Liver (tissue), 3 donors: ENCODE results near the gene XKR7.

Experiments used
- FOXA1 ChIP-seq: IDR thresholded peaks from 2 replicates; pipeline ENCODE4 v1.6.1; 2016; ENCODE audit warnings: antibody characterized with exemption
- GABPA ChIP-seq, 2 donors: IDR thresholded peaks in 1 of 2; conservative IDR thresholded peaks in 1 of 2; 2 replicates each; pipeline ENCODE4 v1.6.1; 2016; ENCODE audit warnings: antibody characterized with exemption in 2 of 2, mild to moderate bottlenecking in 1 of 2, moderate library complexity in 1 of 2
- JUND ChIP-seq, 2 donors: IDR thresholded peaks; 2 replicates each; pipeline ENCODE4 v1.6.1; 2016; ENCODE audit warnings: antibody characterized with exemption in 2 of 2
- NR2F2 ChIP-seq: IDR thresholded peaks from 2 replicates; pipeline ENCODE4 v1.6.1; 2016; ENCODE audit warnings: antibody characterized with exemption
- RAD21 ChIP-seq, 2 donors: IDR thresholded peaks; 2 replicates each; pipeline ENCODE4 v1.6.1; 2016; ENCODE audit warnings: antibody characterized with exemption in 2 of 2, mild to moderate bottlenecking in 2 of 2
- RXRA ChIP-seq, 2 donors: IDR thresholded peaks; 2 replicates each; pipeline ENCODE4 v1.6.1; 2017 to 2018; ENCODE audit warnings: antibody characterized with exemption in 2 of 2, mild to moderate bottlenecking in 1 of 2
- SP1 ChIP-seq: IDR thresholded peaks from 2 replicates; pipeline ENCODE4 v1.6.1; 2018; ENCODE audit warnings: antibody characterized with exemption, mild to moderate bottlenecking
- TAF1 ChIP-seq: conservative IDR thresholded peaks from 2 replicates; pipeline ENCODE4 v1.6.1; 2016; ENCODE audit warnings: antibody characterized with exemption, mild to moderate bottlenecking
- YY1 ChIP-seq: IDR thresholded peaks from 2 replicates; pipeline ENCODE4 v1.6.1; 2016; ENCODE audit warnings: antibody characterized with exemption, mild to moderate bottlenecking
- TF ChIP-seq, protein P1 (sequence below): fragments of 150-350 bp; IDR thresholded peaks from 2 replicates; pipeline ENCODE4 v1.5.1; 2017; ENCODE audit warnings: improper control_type of control experiment, low read depth, low read length; ENCODE audit not compliant: missing input control
- TF ChIP-seq, protein P2 (sequence below): IDR thresholded peaks from 2 replicates; pipeline ENCODE4 v1.6.1; 2016; ENCODE audit warnings: antibody characterized with exemption
- TF ChIP-seq, protein P3 (sequence below): IDR thresholded peaks from 2 replicates; pipeline ENCODE4 v1.6.1; 2016; ENCODE audit warnings: antibody characterized with exemption, mild to moderate bottlenecking
- TF ChIP-seq, protein P4 (sequence below): IDR thresholded peaks from 2 replicates; pipeline ENCODE4 v1.6.1; 2016; ENCODE audit warnings: antibody characterized with exemption
- TF ChIP-seq, protein P5 (sequence below): IDR thresholded peaks from 2 replicates; pipeline ENCODE4 v1.6.1; 2016; ENCODE audit warnings: antibody characterized with exemption
- donor health status: healthy.
- donor health status: healthy.

DNA sequence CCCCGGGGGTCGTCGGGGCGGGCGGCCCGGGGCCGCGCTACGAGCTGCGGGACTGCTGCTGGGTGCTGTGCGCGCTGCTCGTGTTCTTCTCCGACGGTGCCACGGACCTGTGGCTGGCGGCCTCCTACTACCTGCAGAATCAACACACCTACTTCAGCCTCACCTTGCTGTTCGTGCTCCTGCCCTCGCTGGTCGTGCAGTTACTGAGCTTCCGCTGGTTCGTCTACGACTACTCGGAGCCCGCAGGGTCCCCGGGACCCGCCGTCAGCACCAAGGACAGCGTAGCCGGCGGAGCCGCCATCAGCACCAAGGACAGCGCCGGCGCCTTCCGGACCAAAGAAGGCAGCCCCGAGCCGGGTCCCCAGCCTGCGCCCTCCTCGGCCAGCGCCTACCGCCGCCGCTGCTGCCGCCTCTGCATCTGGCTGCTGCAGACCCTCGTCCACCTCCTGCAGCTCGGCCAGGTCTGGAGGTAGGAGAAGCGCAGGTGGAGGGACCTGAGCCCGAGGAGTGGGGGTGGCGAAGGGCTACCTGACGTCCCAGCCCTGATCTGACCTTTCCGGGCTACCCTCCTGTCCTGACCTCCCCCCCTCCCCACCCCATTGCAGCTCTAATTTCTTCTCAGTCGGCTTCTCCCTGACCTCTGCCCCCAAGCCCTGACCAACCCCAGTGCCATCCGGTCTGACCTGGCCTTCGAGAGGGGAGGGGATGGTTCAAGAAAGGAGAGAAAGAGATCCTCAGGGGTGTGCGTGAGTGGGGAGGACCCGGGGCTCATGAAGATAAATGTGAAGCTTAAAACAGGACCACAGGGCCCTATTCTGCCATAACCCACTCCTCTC, 558 bp downstream of the XKR7 start:
- TF ChIP-seq, protein P1, sequence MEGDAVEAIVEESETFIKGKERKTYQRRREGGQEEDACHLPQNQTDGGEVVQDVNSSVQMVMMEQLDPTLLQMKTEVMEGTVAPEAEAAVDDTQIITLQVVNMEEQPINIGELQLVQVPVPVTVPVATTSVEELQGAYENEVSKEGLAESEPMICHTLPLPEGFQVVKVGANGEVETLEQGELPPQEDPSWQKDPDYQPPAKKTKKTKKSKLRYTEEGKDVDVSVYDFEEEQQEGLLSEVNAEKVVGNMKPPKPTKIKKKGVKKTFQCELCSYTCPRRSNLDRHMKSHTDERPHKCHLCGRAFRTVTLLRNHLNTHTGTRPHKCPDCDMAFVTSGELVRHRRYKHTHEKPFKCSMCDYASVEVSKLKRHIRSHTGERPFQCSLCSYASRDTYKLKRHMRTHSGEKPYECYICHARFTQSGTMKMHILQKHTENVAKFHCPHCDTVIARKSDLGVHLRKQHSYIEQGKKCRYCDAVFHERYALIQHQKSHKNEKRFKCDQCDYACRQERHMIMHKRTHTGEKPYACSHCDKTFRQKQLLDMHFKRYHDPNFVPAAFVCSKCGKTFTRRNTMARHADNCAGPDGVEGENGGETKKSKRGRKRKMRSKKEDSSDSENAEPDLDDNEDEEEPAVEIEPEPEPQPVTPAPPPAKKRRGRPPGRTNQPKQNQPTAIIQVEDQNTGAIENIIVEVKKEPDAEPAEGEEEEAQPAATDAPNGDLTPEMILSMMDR: no peak
- TF ChIP-seq, protein P2, sequence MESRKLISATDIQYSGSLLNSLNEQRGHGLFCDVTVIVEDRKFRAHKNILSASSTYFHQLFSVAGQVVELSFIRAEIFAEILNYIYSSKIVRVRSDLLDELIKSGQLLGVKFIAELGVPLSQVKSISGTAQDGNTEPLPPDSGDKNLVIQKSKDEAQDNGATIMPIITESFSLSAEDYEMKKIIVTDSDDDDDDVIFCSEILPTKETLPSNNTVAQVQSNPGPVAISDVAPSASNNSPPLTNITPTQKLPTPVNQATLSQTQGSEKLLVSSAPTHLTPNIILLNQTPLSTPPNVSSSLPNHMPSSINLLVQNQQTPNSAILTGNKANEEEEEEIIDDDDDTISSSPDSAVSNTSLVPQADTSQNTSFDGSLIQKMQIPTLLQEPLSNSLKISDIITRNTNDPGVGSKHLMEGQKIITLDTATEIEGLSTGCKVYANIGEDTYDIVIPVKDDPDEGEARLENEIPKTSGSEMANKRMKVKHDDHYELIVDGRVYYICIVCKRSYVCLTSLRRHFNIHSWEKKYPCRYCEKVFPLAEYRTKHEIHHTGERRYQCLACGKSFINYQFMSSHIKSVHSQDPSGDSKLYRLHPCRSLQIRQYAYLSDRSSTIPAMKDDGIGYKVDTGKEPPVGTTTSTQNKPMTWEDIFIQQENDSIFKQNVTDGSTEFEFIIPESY: no peak
- TF ChIP-seq NR2F2: no peak
- TF ChIP-seq, protein P3, sequence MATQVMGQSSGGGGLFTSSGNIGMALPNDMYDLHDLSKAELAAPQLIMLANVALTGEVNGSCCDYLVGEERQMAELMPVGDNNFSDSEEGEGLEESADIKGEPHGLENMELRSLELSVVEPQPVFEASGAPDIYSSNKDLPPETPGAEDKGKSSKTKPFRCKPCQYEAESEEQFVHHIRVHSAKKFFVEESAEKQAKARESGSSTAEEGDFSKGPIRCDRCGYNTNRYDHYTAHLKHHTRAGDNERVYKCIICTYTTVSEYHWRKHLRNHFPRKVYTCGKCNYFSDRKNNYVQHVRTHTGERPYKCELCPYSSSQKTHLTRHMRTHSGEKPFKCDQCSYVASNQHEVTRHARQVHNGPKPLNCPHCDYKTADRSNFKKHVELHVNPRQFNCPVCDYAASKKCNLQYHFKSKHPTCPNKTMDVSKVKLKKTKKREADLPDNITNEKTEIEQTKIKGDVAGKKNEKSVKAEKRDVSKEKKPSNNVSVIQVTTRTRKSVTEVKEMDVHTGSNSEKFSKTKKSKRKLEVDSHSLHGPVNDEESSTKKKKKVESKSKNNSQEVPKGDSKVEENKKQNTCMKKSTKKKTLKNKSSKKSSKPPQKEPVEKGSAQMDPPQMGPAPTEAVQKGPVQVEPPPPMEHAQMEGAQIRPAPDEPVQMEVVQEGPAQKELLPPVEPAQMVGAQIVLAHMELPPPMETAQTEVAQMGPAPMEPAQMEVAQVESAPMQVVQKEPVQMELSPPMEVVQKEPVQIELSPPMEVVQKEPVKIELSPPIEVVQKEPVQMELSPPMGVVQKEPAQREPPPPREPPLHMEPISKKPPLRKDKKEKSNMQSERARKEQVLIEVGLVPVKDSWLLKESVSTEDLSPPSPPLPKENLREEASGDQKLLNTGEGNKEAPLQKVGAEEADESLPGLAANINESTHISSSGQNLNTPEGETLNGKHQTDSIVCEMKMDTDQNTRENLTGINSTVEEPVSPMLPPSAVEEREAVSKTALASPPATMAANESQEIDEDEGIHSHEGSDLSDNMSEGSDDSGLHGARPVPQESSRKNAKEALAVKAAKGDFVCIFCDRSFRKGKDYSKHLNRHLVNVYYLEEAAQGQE: peak; percentile 100
- no peak for TF ChIP-seq SP1
- TF ChIP-seq, protein P4, sequence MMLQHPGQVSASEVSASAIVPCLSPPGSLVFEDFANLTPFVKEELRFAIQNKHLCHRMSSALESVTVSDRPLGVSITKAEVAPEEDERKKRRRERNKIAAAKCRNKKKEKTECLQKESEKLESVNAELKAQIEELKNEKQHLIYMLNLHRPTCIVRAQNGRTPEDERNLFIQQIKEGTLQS: no peak
- TF ChIP-seq, protein P5, sequence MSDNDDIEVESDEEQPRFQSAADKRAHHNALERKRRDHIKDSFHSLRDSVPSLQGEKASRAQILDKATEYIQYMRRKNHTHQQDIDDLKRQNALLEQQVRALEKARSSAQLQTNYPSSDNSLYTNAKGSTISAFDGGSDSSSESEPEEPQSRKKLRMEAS: no peak
- no peak for TF ChIP-seq JUND (IDR thresholded peaks at IDR 0.05)
- TF ChIP-seq YY1: no peak
- TF ChIP-seq TAF1: no peak
- no peak for TF ChIP-seq GABPA (IDR thresholded peaks at IDR 0.05 in 1 of 2, conservative IDR thresholded peaks at IDR 0.05 in 1 of 2)
- no peak for TF ChIP-seq RXRA (IDR thresholded peaks at IDR 0.05)
- peak in 1 of 2 donors; percentile 11 for TF ChIP-seq RAD21 (IDR thresholded peaks at IDR 0.05)
- no peak for TF ChIP-seq FOXA1
